Effector CD4-positive, alpha-beta T cell (primary cell): Measurements from ENCODE around the gene KLF15. TPM values are rescaled to one million over a fixed set of nuclear protein-coding genes. Genes with fewer than 3 reads are reported as not detected.

Experiments
- DNase-seq: peaks from one replicate; pipeline ENCODE4 v3.0.0-alpha.2; 2020
- total RNA-seq: gene quantifications from one replicate; lab custom pipeline; 2026; lab: John Stamatoyannopoulos, UW

KLF15 gene
- total RNA-seq = not detected

GRCh38 chr3:126357295-126358037 lies at the start of gene KLF15:
TSS of gene KLF15 (minus strand) at chr3:126357408. CDS start at chr3:126352922, 4,486 bp downstream.
- peak; percentile 53 for DNase-seq

DNA sequence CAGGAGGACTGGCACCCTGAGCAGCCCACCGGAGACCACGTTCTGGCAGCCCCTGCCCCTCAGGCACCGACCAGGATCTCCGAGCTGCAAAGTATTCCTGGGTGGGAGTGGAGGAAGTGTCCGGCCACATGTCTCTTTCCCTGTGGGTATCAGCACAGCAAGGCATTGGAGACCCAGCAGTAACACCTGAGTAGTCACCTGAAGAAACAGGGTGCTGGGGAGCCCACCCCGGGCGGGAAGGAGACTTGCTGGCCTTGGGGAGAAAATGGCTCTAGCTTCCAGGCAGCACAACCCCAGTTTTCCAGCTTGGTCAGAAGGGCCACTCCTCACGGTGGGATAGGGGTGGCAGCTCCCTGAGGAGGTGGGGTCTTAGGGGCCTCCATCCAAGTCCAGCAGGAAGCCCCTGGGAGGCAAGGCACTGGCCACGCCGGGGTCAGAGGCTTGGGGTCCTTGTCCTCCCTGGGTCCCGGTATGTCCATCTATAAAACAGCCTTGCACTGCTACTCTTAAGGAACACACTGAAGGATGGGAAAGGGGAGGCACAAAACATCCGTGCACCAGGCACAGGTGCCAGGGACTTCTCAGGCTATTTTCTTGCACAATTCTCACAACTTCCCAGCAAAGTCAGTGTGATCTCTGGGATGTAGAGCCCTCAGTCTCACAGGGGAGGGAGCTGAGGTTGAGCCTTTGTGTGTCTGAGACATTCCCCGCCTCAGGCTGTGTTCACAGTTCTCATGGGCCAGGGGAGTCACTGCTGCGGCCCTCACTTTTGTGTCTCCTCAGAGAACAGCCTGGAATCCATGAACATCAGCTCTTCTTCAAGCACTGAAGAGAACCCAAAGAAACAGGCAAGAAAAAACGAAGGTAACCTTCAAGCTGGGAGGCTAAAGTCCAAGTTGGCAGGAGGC lies 49.4 kb upstream of the KLF15 start:
- DNase-seq = no peak

DNA sequence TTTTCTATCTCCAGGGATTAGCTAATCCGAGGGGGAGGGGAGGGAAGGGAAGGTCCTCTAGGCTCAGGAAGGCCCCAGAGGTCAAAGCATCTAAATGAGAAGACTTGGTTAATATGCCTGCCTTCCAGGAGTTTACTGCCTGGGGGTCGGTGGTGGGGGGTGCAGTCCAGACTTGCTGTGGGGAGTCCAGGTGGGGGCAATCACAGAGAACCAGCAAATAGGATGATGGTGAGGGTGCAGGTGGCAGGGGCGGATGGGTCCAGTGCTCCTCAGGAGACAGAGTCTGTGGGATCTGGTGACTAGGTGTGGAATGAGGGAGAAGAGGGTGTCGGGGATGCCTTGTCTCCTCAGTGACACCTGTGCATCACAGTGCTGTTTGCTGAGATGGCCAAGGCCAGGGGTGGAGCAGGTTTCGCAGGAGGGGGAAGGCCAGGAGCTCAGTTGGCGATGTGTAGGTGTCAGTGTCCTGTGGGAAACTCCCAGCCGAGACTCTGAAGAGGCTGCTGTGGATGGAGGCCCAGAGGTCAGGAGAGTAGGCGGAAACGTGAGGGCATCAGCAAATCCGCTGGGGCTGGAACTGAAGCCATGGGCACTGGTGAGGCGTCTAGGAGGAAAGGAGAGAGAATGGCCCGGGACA lies 45.6 kb upstream of the KLF15 start:
- no peak for DNase-seq

GRCh38 chr3:126402178-126402577 lies 45.0 kb upstream of the KLF15 start:
- DNase-seq = no peak

DNA sequence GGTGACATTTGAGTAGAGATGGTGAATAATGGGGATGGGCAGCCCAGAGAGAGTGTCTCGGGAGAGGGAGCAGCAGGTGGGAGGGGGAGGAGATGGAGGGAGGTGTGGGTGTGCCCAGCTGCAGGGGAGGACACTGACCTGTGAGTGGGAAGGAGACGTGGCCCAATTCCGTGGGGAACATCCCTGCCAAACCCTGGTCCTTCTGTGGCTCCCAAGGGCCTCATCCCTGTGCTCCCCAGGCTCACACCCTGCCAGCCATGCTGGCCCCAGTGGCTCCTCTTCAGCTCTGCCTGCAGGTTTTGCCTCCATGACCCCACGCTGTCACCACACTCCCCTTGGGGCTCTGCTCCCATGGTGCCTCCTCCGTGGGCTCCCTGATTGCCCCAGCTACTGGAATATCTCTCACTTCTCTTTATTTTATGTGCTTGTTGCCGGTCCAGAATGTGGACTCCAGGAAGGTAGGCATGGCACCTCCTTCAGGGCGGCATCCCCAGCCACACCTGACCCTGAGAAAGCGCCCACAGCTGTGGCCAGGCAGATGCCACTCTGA lies 44.5 kb upstream of the KLF15 start:
- no peak for DNase-seq

- no peak for DNase-seq
These were observed 42.5 kb upstream of the KLF15 start for GRCh38 chr3:126399756-126400155.

- no peak for DNase-seq
These were observed 42.1 kb upstream of the KLF15 start for GRCh38 chr3:126399351-126399735.

DNA sequence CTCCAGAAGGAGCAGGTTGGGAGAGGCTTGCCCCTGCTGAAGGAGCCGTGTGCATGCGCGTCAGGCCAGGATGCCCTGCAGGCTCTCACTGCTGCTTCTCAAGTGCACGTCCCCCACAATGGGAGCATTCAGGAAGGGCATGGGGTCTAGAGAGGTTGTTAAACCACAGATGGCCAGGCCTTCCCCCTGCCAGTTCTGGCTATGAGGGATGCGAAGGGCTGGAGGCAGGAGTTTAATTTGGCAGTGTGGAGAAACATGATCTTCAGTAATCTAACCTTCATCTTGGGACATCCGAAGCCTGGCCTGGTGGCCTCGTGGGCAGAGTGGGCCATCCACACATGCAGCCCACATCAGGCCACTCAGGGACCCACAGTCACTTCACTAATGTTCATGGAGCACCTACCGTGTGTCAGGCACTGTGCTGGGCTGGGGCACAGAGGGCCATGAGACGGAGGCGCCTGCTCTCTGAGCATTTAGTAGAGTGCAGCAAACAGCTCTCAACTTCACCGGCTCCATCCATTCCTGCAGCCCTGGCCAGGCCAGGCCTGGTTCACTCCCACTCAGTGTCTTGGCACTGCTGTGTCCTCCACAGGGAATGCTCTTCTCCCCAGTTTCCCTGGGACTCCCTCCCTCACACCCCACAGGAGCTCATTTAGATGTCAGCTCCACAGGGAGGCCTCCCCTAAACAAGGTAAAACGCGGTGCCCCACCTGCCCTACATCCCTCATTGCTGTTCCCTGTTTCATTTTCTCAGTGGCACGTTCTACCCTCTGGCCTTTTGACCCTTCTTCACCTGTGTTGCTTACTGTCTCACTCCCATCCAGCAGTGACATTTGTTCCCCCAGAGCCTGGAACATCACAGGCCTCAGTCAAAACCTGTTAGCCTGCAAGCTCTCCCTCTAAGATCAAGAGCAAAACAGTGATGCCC lies 41.5 kb upstream of the KLF15 start:
- no peak for DNase-seq

GRCh38 chr3:126397610-126398422 lies 40.6 kb upstream of the KLF15 start:
- DNase-seq = no peak

- no peak for DNase-seq
These were observed 39.3 kb upstream of the KLF15 start for GRCh38 chr3:126396536-126396935.

- DNase-seq = no peak
These were observed 38.8 kb upstream of the KLF15 start for GRCh38 chr3:126395846-126396513.

DNA sequence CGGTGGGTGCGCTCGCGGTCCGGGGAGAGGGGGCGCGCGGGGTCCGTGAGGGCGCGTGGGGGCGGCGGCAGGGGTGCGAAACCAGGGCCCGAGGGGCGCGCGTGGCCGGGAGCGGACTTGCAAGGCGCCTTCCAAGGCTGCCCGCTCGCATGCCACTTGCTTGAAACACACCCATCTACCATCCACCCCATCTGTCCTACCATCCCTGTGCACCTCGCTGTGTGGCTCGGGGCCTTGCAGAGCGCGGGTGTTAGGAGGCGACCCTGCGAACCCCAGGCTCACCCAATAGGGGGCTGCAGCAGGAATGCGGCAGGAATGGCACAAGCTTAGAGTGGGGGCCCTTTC lies 37.7 kb upstream of the KLF15 start:
- no peak for DNase-seq

- DNase-seq = no peak
These were observed 37.2 kb upstream of the KLF15 start, which contains the start of gene CFAP100 for GRCh38 chr3:126394179-126394976. TSS of gene CFAP100 (plus strand) at chr3:126394909. CDS start at chr3:126396001, 1,092 bp downstream.

- no peak for DNase-seq
These were observed 36.4 kb upstream of the KLF15 start for GRCh38 chr3:126393563-126393962.

DNA sequence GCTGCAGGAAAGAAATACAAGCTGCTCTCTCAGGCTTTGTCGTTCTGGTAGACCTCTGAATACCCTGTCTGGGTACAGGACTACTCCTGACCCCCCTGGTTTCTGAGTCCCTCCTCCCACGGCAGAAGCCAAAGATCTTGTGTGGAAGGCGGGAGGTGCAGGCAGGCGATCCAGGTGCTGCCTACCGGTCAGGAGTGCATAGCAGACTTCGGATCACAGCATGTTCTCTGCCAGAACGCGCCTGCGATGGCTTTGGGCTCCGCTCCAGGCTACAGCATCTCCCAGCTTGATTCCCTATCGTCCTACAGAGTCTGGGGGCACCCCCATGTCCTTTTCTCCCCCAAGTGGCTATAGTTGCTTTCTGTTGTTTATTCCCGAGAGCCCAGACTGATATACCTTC lies 35.0 kb upstream of the KLF15 start:
- no peak for DNase-seq

- no peak for DNase-seq
These were observed 34.4 kb upstream of the KLF15 start for GRCh38 chr3:126391631-126392030.

- DNase-seq = no peak
These were observed 33.5 kb upstream of the KLF15 start for GRCh38 chr3:126390751-126391150.

GRCh38 chr3:126390201-126390600 lies 33.0 kb upstream of the KLF15 start:
- no peak for DNase-seq

DNA sequence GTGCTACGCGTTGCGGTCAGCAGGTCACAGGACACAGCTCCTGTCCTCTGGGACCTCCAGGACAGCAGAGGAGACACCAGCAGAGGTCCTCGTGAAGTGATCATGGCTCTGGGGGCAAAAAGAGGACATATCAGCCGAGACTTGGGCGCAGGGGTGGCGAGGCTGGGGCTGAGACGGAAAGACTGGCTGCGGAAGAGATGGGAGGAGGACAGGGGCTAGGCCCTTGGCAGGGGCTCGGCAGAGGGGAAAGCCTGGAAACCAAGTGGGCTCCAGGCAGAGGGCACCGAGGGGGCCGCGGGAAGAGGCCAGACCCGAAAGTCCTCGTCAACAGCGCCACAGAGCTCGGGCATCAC lies 32.6 kb upstream of the KLF15 start:
- no peak for DNase-seq
